HG03378 (cell line): ENCODE measurements around the gene FSTL4.
"Not testable (repeated sequence)": the region's sequence is repeated elsewhere in the genome, so short reads cannot be mapped to it uniquely, and the experiment has no call there.

Experiments
- ATAC-seq: cut with Tn5 transposase; IDR thresholded peaks from one replicate; pipeline ENCODE4 v1.9.1; 2021; ENCODE audit warnings: mild to moderate bottlenecking, moderate library complexity; ENCODE audit not compliant: unreplicated experiment

Gene FSTL4

DNA sequence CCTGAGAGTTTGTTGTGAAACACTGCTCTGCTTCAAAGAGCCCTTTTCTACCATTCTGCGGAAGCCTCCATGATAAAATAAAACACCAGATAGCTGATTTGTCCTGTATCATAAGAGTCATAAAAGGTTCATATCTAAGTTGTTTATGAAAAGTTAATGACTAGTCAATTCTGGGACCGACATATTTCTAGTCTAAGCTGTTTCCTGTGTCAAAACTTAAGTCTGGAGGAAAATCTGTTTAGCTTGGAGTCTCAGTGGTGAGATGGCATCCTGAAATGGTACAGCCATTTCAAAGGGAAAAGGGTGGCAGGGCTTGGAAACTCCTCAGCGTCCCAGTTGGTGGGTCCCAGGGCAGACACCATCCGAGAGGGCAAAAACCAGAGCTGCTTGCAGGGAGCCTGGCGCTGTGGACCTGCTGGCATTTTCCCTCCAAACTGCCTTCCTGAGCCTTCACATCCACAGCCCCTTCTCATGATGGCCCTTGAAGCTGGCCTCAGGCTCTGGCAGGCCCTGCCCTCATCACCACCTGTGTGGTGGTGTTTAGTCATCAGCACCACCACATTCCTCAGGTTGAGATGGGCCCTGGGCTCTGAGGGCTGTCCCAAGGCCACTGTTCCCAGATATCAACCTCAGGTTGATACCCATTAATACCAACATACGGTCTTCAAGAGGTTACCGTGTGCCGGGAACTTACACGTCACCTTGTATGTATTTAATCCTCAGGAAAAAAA lies 376.5 kb downstream of the FSTL4 start:
- ATAC-seq = no peak

DNA sequence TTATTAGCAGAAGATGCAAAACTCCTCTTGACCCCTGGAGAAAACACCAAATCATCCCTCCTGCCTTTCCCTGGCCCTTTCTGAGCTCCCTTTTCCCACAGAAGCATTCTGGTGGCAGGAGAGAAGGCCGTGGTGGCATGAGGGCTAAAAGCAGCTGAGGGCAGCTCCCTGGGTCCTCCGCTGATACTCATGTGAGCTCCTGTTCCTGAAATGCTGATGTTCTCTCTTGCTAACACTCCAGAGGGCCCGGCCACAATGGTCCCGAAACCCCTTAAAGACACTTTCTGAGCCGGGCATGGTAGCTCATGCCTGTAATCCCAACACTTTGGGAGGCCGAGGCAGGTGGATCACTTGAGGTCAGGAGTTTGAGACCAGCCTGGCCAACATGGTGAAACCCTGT lies 377.4 kb downstream of the FSTL4 start:
- no peak for ATAC-seq

DNA sequence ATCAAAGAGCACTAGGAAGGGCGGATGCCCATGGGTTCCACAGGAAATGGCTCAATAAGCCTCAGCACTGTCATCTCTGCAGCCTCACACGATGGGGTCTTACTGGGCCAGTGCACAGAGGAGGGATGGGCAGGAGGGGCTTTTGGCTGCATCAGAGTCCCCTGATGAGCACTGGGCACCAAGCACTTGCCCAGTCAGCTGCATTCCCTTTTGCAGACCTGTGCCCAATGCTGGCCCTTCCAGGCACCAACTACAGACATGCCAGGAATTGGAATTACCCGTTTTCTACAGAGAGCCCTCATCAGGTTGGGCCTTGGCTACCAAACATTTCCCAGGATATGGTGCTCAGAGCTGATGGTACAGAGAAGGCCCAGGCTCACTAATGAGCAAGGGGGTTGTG lies 378.1 kb downstream of the FSTL4 start:
- no peak for ATAC-seq

DNA sequence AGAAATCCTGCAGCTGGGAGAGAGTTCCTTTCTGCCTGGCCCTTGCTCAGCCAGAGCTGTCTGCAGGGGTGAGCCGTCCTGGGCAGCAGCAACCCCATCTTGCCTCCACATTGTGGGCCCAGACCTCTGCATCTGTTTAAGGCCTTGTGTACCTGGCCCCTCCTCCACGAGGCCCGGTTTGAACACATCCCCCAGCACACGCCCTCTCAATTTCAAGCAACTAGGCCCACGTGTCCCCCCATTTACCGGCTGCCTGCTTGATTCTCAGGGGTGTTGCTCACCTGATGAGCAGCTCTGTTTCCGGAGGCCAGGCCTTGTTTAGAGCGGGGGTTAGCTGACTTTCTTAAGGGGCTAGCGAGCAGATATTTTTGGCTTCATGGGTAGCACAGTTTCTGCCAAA lies 378.7 kb downstream of the FSTL4 start:
- no peak for ATAC-seq

DNA sequence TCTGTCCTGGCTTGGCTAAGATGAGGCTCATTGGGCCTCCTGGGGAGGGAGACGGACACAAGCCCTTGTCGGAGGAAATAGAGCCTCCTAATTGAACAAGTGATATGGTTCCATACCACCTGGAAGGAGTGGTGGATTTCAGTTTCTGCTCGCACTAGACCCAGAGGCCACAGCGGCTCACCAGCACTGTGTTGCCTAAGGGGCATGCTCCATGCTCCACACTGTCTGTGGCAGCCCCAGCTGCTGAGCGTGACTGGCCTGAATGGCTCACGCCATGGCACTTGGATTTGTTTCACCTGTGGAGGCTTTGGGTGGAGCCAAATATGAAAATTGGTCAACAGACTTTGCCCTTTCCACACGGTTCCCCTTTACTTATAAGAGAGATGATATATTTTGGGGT lies 379.4 kb downstream of the FSTL4 start:
- no peak for ATAC-seq

DNA sequence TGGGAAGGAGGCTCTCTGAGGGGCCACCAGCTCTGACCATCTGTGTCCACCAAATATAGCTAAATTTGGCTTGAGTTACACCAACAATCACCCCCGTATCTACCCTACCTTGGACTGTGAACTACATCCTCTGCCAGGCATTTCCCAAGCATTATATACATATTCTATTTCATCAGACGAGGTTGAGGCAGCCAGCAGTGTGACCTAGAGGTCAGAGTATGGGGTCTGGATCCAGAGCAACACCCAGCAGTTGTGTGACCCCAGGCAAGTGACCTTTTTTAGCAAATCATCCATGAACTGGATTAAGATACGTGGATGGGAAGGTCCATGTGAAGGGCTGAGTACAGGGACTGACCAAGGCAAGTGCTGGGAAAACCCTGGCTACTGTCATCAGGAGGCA lies 379.9 kb downstream of the FSTL4 start:
- no peak for ATAC-seq

DNA sequence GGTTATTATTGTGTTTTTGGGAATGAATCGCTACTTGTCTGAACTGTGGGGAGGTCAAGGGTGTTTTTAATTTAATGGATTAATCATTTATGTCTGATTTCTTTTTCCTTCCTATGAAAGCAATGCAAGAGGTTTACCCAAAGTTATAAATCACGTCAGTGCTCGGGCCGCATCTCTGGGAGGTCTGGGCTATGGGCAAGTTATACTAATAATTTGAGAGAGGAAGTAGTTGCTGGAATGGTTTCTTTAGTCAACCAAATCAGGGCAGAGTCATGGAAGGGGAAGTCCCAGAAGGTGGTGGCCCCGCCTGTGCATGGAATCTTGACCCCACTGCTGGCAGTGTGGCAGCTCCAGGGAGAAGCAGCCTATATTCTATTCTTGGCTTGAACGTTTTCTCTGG lies 380.3 kb downstream of the FSTL4 start:
- no peak for ATAC-seq

DNA sequence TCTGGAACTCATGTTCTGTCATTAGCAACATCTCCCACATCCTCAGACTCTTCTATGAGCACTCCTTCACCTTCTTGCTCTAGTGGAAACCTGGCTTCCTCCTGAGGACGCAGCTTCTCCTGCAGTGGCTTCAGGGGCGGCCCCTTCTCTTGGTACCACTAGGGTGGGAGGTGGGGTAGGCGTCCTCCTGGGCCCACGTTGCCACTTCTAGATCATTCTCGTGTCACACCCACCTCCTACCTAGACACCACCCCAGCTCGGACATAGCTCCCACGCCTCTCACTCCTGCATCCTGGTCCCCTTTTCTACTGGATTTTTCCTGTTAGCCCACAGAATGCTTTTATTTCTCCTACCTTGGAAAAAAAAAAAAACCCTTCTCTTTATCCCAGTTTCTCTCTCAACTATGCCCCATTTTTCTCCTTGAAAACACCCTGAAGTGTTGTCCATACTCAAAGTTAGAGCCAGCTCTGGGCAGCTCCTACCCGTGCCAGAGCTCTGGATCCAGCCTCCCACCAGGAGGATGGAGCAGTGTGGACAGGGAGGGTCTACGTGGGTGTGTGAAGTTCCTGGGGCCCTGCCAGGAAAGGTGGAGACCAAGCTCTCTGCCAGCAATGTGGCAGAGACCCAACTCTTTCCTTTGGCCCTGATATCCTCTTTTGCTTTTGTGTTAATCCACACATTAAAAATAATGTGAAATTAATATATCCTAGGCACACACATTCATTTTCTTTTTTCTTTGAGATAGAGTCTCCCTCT lies 381.3 kb downstream of the FSTL4 start:
- no peak for ATAC-seq

DNA sequence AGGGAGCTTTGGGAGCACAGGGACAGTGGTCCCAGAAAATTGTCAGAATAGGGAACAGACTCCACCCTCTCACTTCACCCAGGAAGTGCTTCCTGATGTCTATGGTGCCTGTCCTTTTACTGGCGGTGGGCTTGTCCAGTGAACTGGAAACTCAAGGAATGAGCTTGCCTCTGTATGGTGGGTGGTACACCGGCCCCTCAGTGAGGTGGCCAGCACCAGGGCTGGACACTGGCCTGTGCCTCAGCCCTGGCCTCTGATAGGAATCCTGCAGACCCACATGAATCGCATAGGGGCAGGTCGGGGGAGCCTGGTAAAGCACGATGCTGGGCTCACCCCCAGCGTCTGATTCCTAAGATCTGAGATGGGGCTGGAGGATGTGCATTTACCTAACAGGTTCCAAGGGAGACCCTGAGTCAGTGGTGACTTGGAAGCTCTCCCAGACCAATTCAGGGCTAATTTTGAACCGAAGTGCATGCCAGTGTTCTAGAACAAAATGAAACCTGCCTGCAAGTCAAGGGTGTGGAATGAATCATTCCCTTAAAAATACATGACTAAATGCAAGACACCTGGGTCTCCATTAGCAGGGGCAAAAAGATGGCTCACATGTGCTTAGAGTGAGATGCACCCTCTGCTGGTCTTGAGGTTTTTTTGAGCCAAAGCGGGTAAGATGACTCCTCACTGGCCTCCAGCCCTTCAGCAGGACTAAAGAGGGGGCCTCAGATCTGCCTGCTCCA lies 382.2 kb downstream of the FSTL4 start:
- ATAC-seq = no peak

DNA sequence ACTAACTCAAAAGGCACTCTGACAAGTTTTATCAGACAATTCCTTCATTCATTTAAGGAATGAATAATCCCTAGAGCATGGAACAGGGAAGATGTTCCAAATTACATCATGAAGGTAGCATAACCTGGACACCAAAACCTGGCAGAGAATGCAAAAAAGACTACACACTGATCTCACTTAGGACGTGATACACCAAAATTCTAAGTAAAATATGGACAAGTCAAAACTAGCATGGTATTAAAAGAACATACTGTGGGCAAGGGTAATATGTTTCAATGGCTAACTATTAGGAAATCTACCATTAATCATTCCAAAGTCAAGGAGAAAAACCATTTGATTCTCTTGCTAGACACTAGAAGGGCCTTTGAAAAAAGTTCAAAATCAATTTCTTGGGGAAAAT lies 384.0 kb downstream of the FSTL4 start:
- ATAC-seq = no peak

DNA sequence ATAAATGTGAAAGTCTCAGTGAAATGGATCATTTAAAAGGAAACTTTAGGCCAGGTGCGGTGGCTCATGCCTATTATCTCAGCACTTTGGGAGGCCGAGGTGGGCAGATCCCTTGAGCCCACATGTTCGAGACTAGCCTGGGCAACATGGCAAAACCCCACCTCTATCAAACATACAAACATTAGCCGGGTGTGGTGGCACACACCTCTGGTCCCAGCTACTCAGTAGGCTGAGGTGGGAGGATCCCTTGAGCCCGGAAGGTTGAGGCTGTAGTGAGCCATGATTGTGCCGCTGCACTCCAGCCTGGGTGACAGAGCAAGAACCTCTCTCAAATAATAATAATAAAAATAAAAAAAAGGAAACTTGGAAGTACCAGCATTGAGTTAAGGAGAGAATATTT lies 384.4 kb downstream of the FSTL4 start:
- no peak for ATAC-seq

DNA sequence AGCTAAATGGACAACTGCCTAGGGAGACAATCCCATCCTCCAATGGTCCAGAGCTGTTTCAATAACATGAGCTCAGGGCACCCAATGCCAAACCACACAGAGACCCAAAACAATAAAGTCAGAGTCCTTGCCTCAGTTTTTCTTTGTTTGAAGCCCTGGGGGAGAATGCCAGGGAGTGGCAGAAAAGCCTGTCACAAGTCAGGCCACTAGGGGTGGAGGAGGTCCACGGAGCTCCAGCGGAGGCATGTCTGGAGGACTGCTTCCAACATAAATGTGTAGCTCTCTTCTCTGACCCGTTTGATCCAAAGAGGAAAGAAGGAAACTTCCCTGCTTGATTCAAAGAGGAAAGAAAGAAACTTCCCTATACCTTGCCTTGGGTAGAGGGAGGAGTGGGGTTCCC lies 385.3 kb downstream of the FSTL4 start:
- ATAC-seq = no peak

DNA sequence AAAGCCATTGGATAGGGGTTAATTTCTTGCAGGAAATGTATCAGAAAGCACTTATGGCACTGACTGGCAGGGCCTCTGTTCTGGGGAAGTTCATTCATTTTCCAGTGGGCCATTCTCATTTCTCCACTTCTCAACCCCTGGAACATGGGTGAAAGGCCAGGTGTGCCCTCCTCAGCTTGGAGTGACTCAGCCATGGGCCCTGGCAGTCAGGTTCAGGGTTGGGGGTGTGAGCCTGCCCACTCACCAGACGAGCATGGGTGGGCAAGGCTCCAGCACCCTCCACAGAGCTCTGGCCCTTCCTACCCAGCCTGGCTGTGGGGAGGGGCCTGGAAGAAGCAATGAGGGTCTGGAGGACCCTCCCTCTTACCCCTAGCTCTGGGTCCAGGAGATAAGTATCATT lies 386.2 kb downstream of the FSTL4 start:
- no peak for ATAC-seq

DNA sequence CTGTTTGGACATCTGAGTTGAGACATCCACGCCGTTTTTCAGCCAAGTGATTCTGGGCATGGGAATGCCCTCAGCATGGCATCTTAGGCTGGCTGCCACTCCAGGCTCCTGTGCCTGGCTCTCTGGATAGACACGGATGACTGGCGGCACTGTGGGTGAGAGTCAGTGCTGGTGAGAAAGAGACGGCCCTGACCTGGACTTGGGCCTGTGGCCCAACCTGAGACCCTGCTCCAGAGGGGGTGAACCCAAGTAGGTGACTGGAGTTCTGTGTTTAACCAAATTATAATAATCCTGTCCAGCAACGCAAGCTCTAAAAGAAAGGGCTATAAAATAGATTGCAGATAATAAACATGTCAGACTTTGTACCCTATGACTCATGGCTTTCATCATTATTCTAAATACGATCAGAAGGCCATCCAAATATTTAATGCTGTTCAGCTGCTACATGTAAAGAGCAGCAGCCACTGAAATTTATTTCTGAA lies 386.6 kb downstream of the FSTL4 start:
- no peak for ATAC-seq

DNA sequence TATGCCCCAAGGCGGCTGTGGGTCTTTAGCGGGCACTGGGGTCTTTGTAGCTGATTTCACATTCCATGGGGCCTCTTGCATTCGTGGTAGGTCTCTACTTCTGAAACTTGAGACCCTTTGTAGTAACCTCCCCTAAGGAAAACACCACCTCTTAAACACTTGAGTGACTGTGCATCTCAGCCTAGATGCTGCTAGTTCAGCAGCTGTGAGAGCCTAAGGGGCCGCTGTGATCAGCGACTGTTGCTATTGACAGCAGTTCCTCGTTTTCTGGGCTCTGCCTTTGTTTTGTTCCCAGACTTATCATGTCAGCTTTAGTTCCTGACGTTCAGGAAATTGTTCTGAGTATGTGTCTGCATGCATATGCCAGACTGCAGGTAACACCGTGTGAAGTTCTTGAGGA lies 389.4 kb downstream of the FSTL4 start:
- ATAC-seq = no peak

DNA sequence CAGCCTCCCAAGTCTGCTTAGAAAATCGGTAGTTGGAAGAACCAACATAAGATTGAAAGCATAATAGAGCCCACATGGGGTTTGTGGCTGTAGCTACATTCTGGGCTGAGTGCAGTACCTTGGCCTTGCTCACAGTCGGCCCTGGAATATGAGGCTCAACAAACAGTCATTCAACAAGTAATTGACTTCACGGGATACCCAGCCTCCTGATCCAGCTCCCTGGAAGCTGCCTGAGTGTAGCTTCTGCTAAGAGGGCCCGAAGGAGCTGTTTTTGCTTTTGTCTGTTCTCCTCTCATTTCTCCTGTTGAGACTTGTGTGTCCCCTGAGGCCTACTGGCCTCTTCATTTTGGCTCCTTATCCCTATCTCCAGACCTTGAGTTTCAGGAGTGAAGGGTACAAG lies 389.8 kb downstream of the FSTL4 start:
- no peak for ATAC-seq

DNA sequence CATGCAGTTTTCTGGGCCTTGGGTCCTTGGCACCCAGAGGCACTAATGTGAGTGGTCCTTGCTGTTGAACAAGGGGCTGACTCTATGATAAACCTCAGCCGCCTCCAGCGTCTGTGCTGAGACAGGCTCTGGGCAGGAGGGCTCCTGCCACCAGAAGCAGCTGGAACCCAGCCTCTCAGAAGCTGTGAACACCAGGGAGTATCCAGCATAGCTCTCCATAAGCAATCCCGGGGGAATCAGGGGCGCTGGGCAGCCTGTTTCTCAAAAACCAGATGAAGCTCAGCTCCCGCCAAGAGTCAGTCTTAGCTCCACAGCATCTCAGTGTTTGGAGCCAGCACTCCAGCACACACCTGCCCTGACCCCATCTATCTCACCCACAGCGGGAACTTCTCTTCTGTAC lies 390.3 kb downstream of the FSTL4 start:
- ATAC-seq = no peak

DNA sequence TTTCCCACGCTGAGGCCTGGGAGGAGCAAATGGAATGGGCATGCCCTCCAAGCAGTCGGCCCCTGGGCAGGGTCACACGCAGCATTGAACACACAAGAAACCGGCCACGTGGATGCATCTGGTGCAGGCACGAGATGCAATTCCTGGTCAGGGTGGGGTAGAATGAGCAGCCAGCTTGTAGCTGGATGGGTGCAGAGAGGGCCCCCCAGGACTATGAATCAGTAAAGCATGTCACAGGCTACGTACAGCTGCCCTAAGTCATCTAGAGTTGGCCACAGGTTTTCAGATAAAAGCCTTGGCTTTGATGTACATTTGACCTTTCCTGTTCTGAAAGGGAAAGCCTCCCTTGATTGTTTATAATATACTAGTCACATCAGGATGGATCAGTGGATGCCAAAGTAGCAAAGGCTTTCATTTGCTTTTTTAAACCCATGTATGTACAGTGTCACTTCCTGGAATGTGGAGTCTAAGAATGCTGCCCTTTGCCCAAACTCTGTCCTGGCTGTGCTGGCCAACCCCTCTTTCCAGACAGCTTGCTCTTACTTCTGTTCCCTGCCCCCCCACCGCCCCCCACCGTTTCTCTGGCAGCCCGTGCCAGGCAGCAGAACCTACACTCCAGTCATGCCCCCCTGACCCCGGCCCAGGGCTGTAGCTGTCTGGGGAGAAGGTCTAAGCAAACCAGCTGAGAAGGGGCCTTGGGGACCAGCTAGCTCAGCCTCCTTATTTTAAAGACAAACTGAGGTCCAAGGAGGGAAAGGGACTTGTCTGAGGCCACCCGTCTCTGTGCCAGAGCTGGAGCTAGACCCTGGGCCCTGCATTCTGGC lies 391.3 kb downstream of the FSTL4 start:
- no peak for ATAC-seq

DNA sequence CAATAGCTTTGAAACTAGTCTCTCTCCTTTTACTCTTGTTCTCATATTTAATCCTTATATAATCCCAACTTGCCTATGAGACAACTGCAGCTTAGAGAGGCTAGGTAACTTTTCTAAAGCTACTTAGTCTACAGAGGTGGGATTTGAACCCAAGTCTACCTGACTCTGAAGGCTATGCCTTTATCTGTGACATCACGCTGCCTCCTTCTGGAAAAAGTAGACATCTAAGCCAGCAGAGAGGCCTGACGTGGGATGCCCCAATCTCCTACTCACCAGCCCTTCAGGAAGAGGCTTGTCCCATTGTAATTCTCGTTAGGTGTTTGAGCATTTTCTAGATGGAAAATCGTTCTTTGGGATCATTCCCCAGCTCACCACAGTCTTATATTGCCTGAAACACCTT lies 393.0 kb downstream of the FSTL4 start:
- ATAC-seq = no peak

DNA sequence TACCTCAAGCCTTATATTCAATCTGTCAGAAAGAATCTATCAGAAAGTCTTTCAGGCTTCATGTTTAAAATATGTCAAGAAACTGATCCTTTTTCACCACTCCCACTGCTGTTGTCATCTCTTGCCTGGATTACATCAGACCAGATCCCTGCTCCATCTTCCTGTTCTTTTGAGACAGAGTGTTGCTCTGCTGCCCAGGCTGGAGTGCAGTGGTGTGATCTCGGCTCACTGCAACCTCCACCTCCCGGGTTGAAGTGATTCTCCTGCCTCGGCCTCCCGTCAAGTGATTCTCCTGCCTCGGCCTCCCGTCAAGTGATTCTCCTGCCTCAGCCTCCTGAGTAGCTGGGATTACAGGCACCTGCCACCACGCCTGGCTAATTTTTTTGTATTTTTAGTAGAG lies 396.2 kb downstream of the FSTL4 start:
- ATAC-seq = not testable (repeated sequence)
